ENCODE measurements around the gene DAAM1. TPM values are rescaled to one million over a fixed set of nuclear protein-coding genes. Genes with fewer than 3 reads are reported as not detected.

DAAM1 gene
- total RNA-seq, 1 donor from 2014 or later = 68.6 TPM

GRCh38 chr14:59344691-59345455 lies 156.4 kb downstream of the DAAM1 start:
- DNase-seq (ENCODE audit: low spot score) = no peak
- intact Hi-C loops (cut with DNase I) = no loop called here
- no peak for ATAC-seq

- DNase-seq (ENCODE audit: low spot score) (no peak), ATAC-seq (no peak)
- intact Hi-C loops (cut with DNase I) = no loop called here
Measured at GRCh38 chr14:59346329-59346728, 157.9 kb downstream of the DAAM1 start.

- DNase-seq (ENCODE audit: low spot score) (no peak), ATAC-seq (peak; percentile 31)
- intact Hi-C loops (cut with DNase I) = no loop called here
Measured at GRCh38 chr14:59346796-59347510, 158.5 kb downstream of the DAAM1 start.

- no peak for ATAC-seq
- intact Hi-C loops (cut with DNase I) = no loop called here
- no peak for DNase-seq (ENCODE audit: low spot score)
Measured at GRCh38 chr14:59347511-59347900, 159.0 kb downstream of the DAAM1 start.

- intact Hi-C loops (cut with DNase I) = no loop called here
Measured at GRCh38 chr14:59347915-59348314, 159.4 kb downstream of the DAAM1 start.

GRCh38 chr14:59349258-59349701 lies 160.8 kb downstream of the DAAM1 start:
- intact Hi-C loops (cut with DNase I) = no loop called here
- no peak for DNase-seq (ENCODE audit: low spot score)
- peak; percentile 23 for ATAC-seq

More at GRCh38 chr14:59347915-59348314, 159.4 kb downstream of the DAAM1 start:
- ATAC-seq (no peak), DNase-seq (ENCODE audit: low spot score) (no peak)

GRCh38 chr14:59352961-59353360 lies 164.5 kb downstream of the DAAM1 start:
- ATAC-seq (no peak), DNase-seq (ENCODE audit: low spot score) (no peak)
- intact Hi-C loops (cut with DNase I) = no loop called here

GRCh38 chr14:59354666-59355065 lies 166.2 kb downstream of the DAAM1 start:
- DNase-seq (ENCODE audit: low spot score) (no peak), ATAC-seq (no peak)
- intact Hi-C loops (cut with DNase I) = no loop called here

- intact Hi-C loops (cut with DNase I) = no loop called here
- no peak for DNase-seq (ENCODE audit: low spot score)
- no peak for ATAC-seq
Measured at GRCh38 chr14:59355091-59355490, 166.6 kb downstream of the DAAM1 start.

GRCh38 chr14:59356312-59356711 lies 167.8 kb downstream of the DAAM1 start:
- no peak for ATAC-seq
- no peak for DNase-seq (ENCODE audit: low spot score)
- intact Hi-C loops (cut with DNase I) = no loop called here

GRCh38 chr14:59356767-59357166 lies 168.3 kb downstream of the DAAM1 start:
- DNase-seq (ENCODE audit: low spot score) (no peak), ATAC-seq (no peak)
- intact Hi-C loops (cut with DNase I) = no loop called here

GRCh38 chr14:59358102-59358501 lies 169.6 kb downstream of the DAAM1 start:
- DNase-seq (ENCODE audit: low spot score) = no peak
- intact Hi-C loops (cut with DNase I) = no loop called here
- peak; percentile 74 for ATAC-seq

GRCh38 chr14:59358784-59359183 lies 170.3 kb downstream of the DAAM1 start:
- ATAC-seq = no peak
- intact Hi-C loops (cut with DNase I) = no loop called here
- DNase-seq (ENCODE audit: low spot score) = no peak

- ATAC-seq (no peak), DNase-seq (ENCODE audit: low spot score) (no peak)
- intact Hi-C loops (cut with DNase I) = no loop called here
Measured at GRCh38 chr14:59359431-59360124, 171.1 kb downstream of the DAAM1 start.

- DNase-seq (ENCODE audit: low spot score) (no peak), ATAC-seq (no peak)
- intact Hi-C loops (cut with DNase I) = no loop called here
Measured at GRCh38 chr14:59360233-59360632, 171.8 kb downstream of the DAAM1 start.

- intact Hi-C loops (cut with DNase I) = no loop called here
- ATAC-seq = peak; percentile 90
- DNase-seq (ENCODE audit: low spot score) = no peak
Measured at GRCh38 chr14:59360923-59361794, 172.7 kb downstream of the DAAM1 start.

- DNase-seq (ENCODE audit: low spot score) = no peak
- intact Hi-C loops (cut with DNase I) = no loop called here
Measured at GRCh38 chr14:59362513-59362912, 174.0 kb downstream of the DAAM1 start.

GRCh38 chr14:59363531-59364226 lies 175.2 kb downstream of the DAAM1 start:
- DNase-seq (ENCODE audit: low spot score) = no peak
- intact Hi-C loops (cut with DNase I) = no loop called here
- ATAC-seq = no peak

More at GRCh38 chr14:59362513-59362912, 174.0 kb downstream of the DAAM1 start:
- no peak for ATAC-seq
